ENCODE data around the gene RNF157.

Gene RNF157

DNA sequence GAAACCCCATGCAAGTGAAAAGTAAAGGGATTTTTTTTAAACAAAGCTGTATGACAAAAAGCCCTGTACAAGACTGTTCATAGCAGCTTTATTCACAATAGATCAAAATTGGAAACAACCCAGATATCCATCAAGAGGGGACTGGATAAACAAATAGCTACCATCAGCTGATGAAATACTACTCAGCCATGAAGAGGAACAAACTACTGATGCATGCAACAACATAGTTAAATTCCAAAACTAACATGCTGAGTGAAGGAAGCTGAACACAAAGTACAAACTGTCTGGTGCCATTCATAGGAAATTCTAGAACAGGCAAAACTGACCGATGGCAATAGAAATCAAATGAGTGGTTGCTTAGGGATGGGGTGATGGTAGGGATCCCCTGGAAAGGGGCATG lies 114.4 kb downstream of the RNF157 start:
- Histone ChIP-seq H3K27me3 (ENCODE audit: insufficient read depth, low read depth, severe bottlenecking) (no peaks in the 10 kb centered on the region), H3K4me3 (ENCODE audit: low read depth, low read length) (no peak overlapping the region), H3K9me3 (ENCODE audit: severe bottlenecking) (no peaks in the 10 kb centered on the region), H3K36me3 (no peaks in the 10 kb centered on the region), H3K27ac (no peak overlapping the region)
- TF ChIP-seq, protein P1, sequence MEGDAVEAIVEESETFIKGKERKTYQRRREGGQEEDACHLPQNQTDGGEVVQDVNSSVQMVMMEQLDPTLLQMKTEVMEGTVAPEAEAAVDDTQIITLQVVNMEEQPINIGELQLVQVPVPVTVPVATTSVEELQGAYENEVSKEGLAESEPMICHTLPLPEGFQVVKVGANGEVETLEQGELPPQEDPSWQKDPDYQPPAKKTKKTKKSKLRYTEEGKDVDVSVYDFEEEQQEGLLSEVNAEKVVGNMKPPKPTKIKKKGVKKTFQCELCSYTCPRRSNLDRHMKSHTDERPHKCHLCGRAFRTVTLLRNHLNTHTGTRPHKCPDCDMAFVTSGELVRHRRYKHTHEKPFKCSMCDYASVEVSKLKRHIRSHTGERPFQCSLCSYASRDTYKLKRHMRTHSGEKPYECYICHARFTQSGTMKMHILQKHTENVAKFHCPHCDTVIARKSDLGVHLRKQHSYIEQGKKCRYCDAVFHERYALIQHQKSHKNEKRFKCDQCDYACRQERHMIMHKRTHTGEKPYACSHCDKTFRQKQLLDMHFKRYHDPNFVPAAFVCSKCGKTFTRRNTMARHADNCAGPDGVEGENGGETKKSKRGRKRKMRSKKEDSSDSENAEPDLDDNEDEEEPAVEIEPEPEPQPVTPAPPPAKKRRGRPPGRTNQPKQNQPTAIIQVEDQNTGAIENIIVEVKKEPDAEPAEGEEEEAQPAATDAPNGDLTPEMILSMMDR (IDR thresholded peaks at IDR 0.05; ENCODE audit: low read depth, low read length), result no peak
- no peak for DNase-seq

DNA sequence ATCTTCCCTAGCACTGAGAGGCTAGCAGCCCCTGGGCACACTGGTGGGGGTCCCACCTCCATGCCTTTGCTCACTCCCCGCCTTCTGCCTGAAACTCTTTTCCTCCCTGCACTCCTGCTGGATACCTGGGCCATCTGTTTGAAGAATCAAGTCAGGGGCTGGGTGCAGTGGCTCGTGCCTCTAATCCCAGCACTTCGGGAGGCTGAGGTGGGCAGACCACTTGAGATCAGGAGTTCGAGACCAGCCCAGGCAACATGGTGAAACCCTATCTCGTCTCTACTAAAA lies 115.0 kb downstream of the RNF157 start:
- Histone ChIP-seq H3K36me3 (no peaks in the 10 kb centered on the region), H3K4me3 (ENCODE audit: low read depth, low read length) (no peak overlapping the region), H3K27me3 (ENCODE audit: insufficient read depth, low read depth, severe bottlenecking) (no peaks in the 10 kb centered on the region), H3K27ac (no peak overlapping the region), H3K9me3 (ENCODE audit: severe bottlenecking) (no peaks in the 10 kb centered on the region)
- TF ChIP-seq, protein P1 (IDR thresholded peaks at IDR 0.05; ENCODE audit: low read depth, low read length), result no peak
- DNase-seq, result no peak

DNA sequence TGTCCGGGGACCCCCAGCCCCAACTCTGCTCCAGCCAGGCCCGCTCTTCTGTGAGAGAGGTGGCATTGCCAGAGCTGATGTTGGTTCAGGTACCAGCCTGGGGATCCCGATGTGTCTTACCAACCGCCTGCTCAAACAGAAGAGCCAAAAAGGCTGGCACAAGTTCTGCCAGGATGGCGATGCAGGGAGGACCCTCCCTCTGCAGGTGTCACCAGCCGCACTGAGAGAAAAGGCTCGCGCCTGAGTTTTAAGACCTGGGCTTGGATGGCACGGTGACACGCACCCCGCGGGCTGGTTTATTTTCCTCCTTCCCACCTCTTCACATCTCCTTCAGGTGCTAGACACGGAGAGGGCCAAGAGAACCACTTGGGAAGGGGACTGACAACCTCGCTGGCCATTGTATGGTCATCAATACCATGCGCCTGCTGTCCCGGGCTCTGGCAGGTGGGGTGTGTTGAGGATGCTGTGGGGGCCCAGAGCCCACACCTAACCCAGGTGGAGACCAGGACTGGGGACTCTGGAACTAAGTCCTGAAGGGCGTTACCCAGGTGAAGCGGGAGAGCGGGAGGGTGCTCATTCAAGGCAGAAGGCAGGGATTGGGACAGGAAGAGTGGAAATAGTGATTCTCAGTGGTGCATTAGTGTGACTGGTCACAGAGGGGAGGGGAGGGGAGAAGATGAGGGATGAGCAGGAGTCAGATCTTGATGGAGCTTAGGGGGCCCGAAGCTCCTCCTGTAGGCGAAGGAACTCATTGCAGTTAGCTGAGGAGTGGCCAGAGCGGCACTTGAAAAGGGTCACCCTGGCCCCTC lies 115.5 kb downstream of the RNF157 start:
- Histone ChIP-seq H3K36me3 (no peaks in the 10 kb centered on the region), H3K27me3 (ENCODE audit: insufficient read depth, low read depth, severe bottlenecking) (no peaks in the 10 kb centered on the region), H3K9me3 (ENCODE audit: severe bottlenecking) (no peaks in the 10 kb centered on the region), H3K4me3 (ENCODE audit: low read depth, low read length) (no peak overlapping the region), H3K27ac (no peak overlapping the region)
- DNase-seq, result peak; percentile 68
- TF ChIP-seq, protein P1 (IDR thresholded peaks at IDR 0.05; ENCODE audit: low read depth, low read length), result peak; percentile 84

DNA sequence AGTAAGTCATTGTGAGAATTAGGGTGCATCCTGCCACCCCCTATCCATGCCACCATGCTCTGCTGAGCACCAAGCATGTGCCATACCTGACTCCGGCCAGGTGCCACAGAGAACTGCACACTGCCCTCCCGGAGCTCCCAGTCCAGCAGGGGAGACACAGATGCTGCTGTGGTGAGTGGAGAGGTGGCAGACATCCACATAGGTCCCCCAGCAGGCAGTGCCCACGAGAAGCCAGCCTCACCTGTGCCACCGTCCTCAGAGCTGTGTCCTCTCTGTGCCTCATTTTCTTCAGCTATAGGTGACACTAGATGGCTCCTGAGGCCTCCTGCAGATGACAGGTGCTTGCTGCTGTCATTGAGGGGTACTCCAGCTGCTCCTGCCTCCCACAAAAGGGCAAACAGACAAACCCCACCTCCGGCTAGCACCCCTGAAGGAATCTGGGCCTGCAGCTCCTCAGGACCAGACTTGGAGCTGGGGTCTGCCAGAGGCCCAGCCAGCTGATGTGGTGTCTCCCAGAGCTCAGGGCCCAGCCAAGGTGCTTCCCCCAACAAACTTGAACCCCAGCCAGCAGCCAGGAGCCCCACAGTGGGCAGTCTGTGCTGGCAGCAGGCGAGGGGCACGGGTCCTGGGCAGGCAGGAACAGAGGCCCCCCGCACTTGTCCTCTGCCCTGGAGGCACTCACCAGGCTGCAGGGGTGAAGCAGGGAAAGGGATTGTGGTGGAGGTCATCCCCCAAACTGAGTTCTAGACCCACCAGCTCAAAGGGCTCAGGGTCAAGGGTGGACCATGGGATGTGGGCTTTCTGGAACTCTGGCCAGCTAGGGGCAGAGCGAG lies 116.3 kb downstream of the RNF157 start:
- no peak for DNase-seq
- TF ChIP-seq, protein P1 (IDR thresholded peaks at IDR 0.05; ENCODE audit: low read depth, low read length), result 0 out of 2 replicates have a peak, but pooled peaks have one; percentile 7
- Histone ChIP-seq H3K9me3 (ENCODE audit: severe bottlenecking) (no peaks in the 10 kb centered on the region), H3K27me3 (ENCODE audit: insufficient read depth, low read depth, severe bottlenecking) (no peaks in the 10 kb centered on the region), H3K27ac (no peak overlapping the region), H3K4me3 (ENCODE audit: low read depth, low read length) (no peak overlapping the region), H3K36me3 (no peaks in the 10 kb centered on the region)

DNA sequence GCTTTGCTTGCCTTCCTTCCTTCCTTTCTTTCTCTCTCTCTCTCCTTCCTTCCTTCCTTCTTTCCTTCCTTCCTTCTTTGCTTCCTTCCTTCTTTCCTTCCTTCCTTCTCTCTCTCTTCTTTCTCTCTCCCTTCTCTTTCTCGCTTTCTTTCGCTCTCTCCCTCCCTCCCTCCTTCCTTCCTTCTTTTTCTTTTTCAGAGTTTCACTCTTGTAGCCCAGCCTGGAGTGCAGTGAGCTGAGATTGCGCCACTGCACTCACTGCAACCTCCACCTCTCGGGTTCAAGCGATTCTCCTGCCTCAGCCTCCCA lies 117.1 kb downstream of the RNF157 start:
- Histone ChIP-seq H3K4me3 (ENCODE audit: low read depth, low read length) (no peak overlapping the region), H3K36me3 (no peaks in the 10 kb centered on the region), H3K27me3 (ENCODE audit: insufficient read depth, low read depth, severe bottlenecking) (no peaks in the 10 kb centered on the region), H3K9me3 (ENCODE audit: severe bottlenecking) (no peaks in the 10 kb centered on the region), H3K27ac (no peak overlapping the region)
- TF ChIP-seq, protein P1 (IDR thresholded peaks at IDR 0.05; ENCODE audit: low read depth, low read length), result no peak
- no peak for DNase-seq

Data from WERI-Rb-1 (cell line).